ENCODE data around the gene CACNA2D2. TPM values are rescaled to one million over a fixed set of nuclear protein-coding genes. Genes with fewer than 3 reads are reported as not detected.
A peak's percentile ranks its signal among the peaks of the same experiment; 100 is the strongest.

CACNA2D2 gene
- total and polyA plus RNA-seq, 2 of the 13 experiments (the other 11 are each of a cell fraction or from before 2014, with no cell fraction given): not detected

- TF ChIP-seq SP5 (CRISPR knock-in tag; IDR thresholded peaks at IDR 0.05; ENCODE audit: borderline replicate concordance, low read depth): peak; percentile 62; the same call in 1 of the 2 replicates
- TF ChIP-seq ZBTB7B (CRISPR knock-in tag; IDR thresholded peaks at IDR 0.05): peak; percentile 97
- peak; percentile 39; the same call in 1 of the 2 replicates for TF ChIP-seq ERF (CRISPR knock-in tag; IDR thresholded peaks at IDR 0.05)
- 0 out of 2 replicates have a peak, but pooled peaks have one; percentile 20 for TF ChIP-seq RFXANK (CRISPR knock-in tag; IDR thresholded peaks at IDR 0.05)
- TF ChIP-seq MAZ (IDR thresholded peaks at IDR 0.05; ENCODE audit: borderline replicate concordance, low read depth, low read length): peak; percentile 65; the same call in 1 of the 2 replicates
- peak; percentile 70; the same call in 1 of the 2 replicates for TF ChIP-seq MAZ (CRISPR knock-in tag; IDR thresholded peaks at IDR 0.05; ENCODE audit: low read depth)
- TF ChIP-seq PHF5A (CRISPR knock-in tag; IDR thresholded peaks at IDR 0.05; ENCODE audit: low read depth, unreplicated experiment): peak; percentile 57
- peak; percentile 25; the same call in 1 of the 2 replicates for TF ChIP-seq TARDBP (CRISPR knock-in tag; IDR thresholded peaks at IDR 0.05)
- 0 out of 2 replicates have a peak, but pooled peaks have one; percentile 17 for TF ChIP-seq SSRP1 (CRISPR knock-in tag; IDR thresholded peaks at IDR 0.05)
- TF ChIP-seq MTA1 (CRISPR knock-in tag; IDR thresholded peaks at IDR 0.05; ENCODE audit: borderline replicate concordance): 0 out of 2 replicates have a peak, but pooled peaks have one; percentile 62
- TF ChIP-seq ELF3 (CRISPR knock-in tag; IDR thresholded peaks at IDR 0.05): peak; percentile 13; the same call in 1 of the 2 replicates
- TF ChIP-seq RXRB (CRISPR knock-in tag; IDR thresholded peaks at IDR 0.05; ENCODE audit: borderline replicate concordance): peak; percentile 58; the same call in 1 of the 2 replicates
- peak; percentile 90 for TF ChIP-seq ZNF574 (CRISPR knock-in tag; IDR thresholded peaks at IDR 0.05)
- peak; percentile 50; the same call in 1 of the 2 replicates for TF ChIP-seq HNF4G (IDR thresholded peaks at IDR 0.05; ENCODE audit: borderline replicate concordance, low read depth, low read length)
- no peak for TF ChIP-seq HNF4G (CRISPR knock-in tag; IDR thresholded peaks at IDR 0.05; ENCODE audit: borderline replicate concordance, low read depth)
- peak; percentile 29; the same call in 1 of the 2 replicates for TF ChIP-seq ZXDC (CRISPR knock-in tag; IDR thresholded peaks at IDR 0.05)
- TF ChIP-seq PPARG (CRISPR knock-in tag; conservative IDR thresholded peaks at IDR 0.05): peak; percentile 47; the same call in 1 of the 2 replicates
- TF ChIP-seq ZMYM4 (CRISPR knock-in tag; IDR thresholded peaks at IDR 0.05): 0 out of 2 replicates have a peak, but pooled peaks have one; percentile 31
- peak; percentile 69 for TF ChIP-seq SALL1 (CRISPR knock-in tag; IDR thresholded peaks at IDR 0.05)
- TF ChIP-seq, protein P1, sequence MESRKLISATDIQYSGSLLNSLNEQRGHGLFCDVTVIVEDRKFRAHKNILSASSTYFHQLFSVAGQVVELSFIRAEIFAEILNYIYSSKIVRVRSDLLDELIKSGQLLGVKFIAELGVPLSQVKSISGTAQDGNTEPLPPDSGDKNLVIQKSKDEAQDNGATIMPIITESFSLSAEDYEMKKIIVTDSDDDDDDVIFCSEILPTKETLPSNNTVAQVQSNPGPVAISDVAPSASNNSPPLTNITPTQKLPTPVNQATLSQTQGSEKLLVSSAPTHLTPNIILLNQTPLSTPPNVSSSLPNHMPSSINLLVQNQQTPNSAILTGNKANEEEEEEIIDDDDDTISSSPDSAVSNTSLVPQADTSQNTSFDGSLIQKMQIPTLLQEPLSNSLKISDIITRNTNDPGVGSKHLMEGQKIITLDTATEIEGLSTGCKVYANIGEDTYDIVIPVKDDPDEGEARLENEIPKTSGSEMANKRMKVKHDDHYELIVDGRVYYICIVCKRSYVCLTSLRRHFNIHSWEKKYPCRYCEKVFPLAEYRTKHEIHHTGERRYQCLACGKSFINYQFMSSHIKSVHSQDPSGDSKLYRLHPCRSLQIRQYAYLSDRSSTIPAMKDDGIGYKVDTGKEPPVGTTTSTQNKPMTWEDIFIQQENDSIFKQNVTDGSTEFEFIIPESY (CRISPR knock-in tag; IDR thresholded peaks at IDR 0.05): peak; percentile 68
Measured at GRCh38 chr3:50324351-50325112, 178.9 kb downstream of the CACNA2D2 start (continued).

Data from HepG2 (cell line).